Hindlimb muscle (tissue), 1 donor: ENCODE measurements around the gene OGFR. TPM values are rescaled to one million over a fixed set of nuclear protein-coding genes. Genes with fewer than 3 reads are reported as not detected.

ENCODE experiments used
- DNase-seq: peaks from one replicate; pipeline ENCODE4 v3.0.0-alpha.2; 2013
- polyA plus RNA-seq: library from polyadenylated mRNA; unstranded; fragments of 120-200 nt; gene quantifications from one replicate; pipeline ENCODE4 v1.2.1, GENCODE V29; 2013; ENCODE audit not compliant: insufficient read length

Gene OGFR
- polyA plus RNA-seq, 1 donor, result 21.9 TPM

GRCh38 chr20:62826646-62827310, 22.1 kb downstream of the OGFR start:
- no peak for DNase-seq

GRCh38 chr20:62827311-62828038, 22.8 kb downstream of the OGFR start:
- DNase-seq, result no peak

GRCh38 chr20:62828051-62828450, 23.4 kb downstream of the OGFR start:
- no peak for DNase-seq

GRCh38 chr20:62828511-62829230, 24.0 kb downstream of the OGFR start:
- DNase-seq, result no peak

GRCh38 chr20:62829231-62830230, 24.9 kb downstream of the OGFR start:
- no peak for DNase-seq

GRCh38 chr20:62830251-62830650, 25.6 kb downstream of the OGFR start:
- no peak for DNase-seq

GRCh38 chr20:62830821-62831220, 26.2 kb downstream of the OGFR start:
- DNase-seq, result no peak

- DNase-seq, result no peak
Measured at GRCh38 chr20:62831361-62831788, 26.7 kb downstream of the OGFR start.

GRCh38 chr20:62831854-62832211, 27.2 kb downstream of the OGFR start:
- no peak for DNase-seq

- DNase-seq, result no peak
Measured at GRCh38 chr20:62832212-62832922, 27.7 kb downstream of the OGFR start.

GRCh38 chr20:62832951-62833391, 28.3 kb downstream of the OGFR start:
- DNase-seq, result no peak

- DNase-seq, result no peak
Measured at GRCh38 chr20:62834967-62835730, 30.5 kb downstream of the OGFR start.

GRCh38 chr20:62835931-62836861, 31.6 kb downstream of the OGFR start:
- DNase-seq, result no peak

- DNase-seq, result no peak
Measured at GRCh38 chr20:62836967-62837490, 32.4 kb downstream of the OGFR start.

GRCh38 chr20:62837790-62838127, 33.1 kb downstream of the OGFR start:
- DNase-seq, result no peak

- DNase-seq, result no peak
Measured at GRCh38 chr20:62838128-62838891, 33.7 kb downstream of the OGFR start.

GRCh38 chr20:62839261-62839660, 34.6 kb downstream of the OGFR start:
- no peak for DNase-seq

GRCh38 chr20:62839816-62840215, 35.2 kb downstream of the OGFR start:
- no peak for DNase-seq
